SK-N-MC (cell line): Measurements from ENCODE around the gene RPA3.
A peak's percentile ranks its signal among the peaks of the same experiment; 100 is the strongest.

Source experiments
- DNase-seq: peaks from one replicate; pipeline ENCODE4 v3.0.0-alpha.2; 2011; ENCODE audit warnings: low read depth, low spot score
- H3K27ac ChIP-seq: fragments of 200-600 bp; sonication (generic); 2 replicates; pipeline ENCODE4 v1.5.1; 2016; ENCODE audit warnings: mixed run types
- H3K36me3 ChIP-seq: fragments of 200-600 bp; sonication (generic); 2 replicates; pipeline ENCODE4 v1.6.1; 2017; ENCODE audit warnings: antibody characterized with exemption, low read length, mixed read lengths; ENCODE audit not compliant: insufficient read depth
- H3K4me3 ChIP-seq: fragments of 200-600 bp; sonication (generic); 2 replicates; pipeline ENCODE4 v1.5.1; 2016
- H3K9ac ChIP-seq: fragments of 200-600 bp; sonication (generic); 2 replicates; pipeline ENCODE4 v1.8.0; 2017; ENCODE audit warnings: mixed run types, mixed read lengths; ENCODE audit not compliant: insufficient read length
- H3K9me3 ChIP-seq: fragments of 200-600 bp; sonication (generic); 2 replicates; pipeline ENCODE4 v1.6.1; 2017; ENCODE audit warnings: low read depth, mild to moderate bottlenecking, antibody characterized with exemption, low read length, moderate library complexity, mixed read lengths
- EZH2 ChIP-seq: fragments of 200-600 bp; sonication (generic); IDR thresholded peaks from one replicate; pipeline ENCODE4 v1.6.1; 2017; ENCODE audit warnings: antibody characterized with exemption
- FOXP2 ChIP-seq: optimal IDR thresholded peaks from 2 replicates; pipeline ENCODE3; 2011; ENCODE audit warnings: mild to moderate bottlenecking, moderate library complexity; ENCODE audit not compliant: insufficient read depth; ENCODE audit errors: extremely low read length, control extremely low read depth
- POLR2AphosphoS5 ChIP-seq: IDR thresholded peaks from 2 replicates; pipeline ENCODE4 v1.6.1; 2012; ENCODE audit warnings: mild to moderate bottlenecking, low read depth, low read length, borderline replicate concordance

RPA3 gene

DNA sequence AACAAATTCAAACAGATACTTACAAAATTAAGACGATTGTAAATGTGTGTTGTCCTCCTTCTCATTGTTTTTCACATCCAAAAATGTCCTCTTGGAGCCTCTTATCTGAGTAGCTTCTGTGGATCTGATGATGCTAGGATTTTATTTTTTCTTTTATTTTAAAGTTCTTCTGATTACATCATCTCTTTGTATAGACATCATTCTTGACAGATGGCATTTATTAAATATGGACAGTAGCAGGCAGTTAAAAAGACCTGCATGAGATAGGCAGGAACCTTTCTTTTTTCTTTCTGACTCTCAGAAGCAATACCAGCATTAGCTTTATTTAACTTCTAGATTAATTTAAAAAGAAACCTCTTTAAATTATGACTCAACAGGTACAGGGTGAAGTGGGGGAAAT, at the start of gene RPA3:
RPA3 (minus strand) TSS at position 116 of the 400 bp plus-strand sequence. CDS start 78,189 bp downstream, outside the sequence.
- no peak within 1 kb of the TSS for H3K27ac ChIP-seq
- no peaks in the 10 kb centered on the region for H3K9me3 ChIP-seq
- DNase-seq, result no peak
- no peak within 1 kb of the TSS for H3K9ac ChIP-seq
- no peak within 1 kb of the TSS for H3K4me3 ChIP-seq
- H3K36me3 ChIP-seq, result no peaks in the 10 kb centered on the region
- TF ChIP-seq EZH2 (no peak), FOXP2 (no peak), POLR2AphosphoS5 (no peak)

DNA sequence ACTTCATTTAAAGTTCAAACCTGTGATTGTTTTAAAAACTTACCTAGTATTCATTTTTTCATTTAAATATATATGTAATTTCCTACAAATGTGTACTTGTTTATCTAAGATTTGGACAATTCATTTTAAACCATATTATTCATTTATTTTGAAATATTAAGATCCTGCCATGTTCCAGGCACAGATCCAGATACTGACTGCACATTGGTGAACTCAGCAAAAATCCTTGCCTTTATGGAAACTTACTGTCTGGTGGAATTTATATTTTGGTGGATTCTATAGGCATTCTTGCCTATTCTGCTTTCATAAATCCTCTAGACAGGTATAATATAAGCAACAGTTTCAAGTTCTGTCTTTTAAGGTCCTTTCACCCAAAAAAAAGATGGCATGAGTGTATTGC, 48.3 kb upstream of the RPA3 start:
- no peak overlapping the region for H3K4me3 ChIP-seq
- TF ChIP-seq POLR2AphosphoS5 (no peak), FOXP2 (no peak)
- H3K36me3 ChIP-seq, result no peaks in the 10 kb centered on the region
- no peak overlapping the region for H3K9ac ChIP-seq
- H3K27ac ChIP-seq, result 0 out of 2 replicates have a peak overlapping the region, but pooled peaks have one; percentile 28
- DNase-seq, result no peak
- no peaks in the 10 kb centered on the region for H3K9me3 ChIP-seq

DNA sequence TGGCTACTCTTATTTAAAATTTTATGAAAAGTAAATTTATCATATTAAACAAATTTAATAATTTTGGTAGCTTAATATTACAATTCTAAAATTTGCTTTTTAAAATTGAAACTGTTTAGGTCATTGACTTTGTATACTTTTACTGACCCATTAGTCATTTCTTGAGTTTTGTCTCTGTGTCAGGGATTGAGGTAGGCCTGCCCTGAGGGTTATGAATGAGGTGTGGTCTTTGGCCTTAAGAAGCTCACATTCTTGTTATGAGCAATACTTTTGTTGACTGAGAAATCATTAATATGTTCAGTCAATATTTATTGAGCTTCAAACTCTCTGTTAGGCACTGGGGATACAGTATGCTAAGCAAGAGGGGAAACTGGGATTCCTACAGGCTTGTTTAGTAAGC, 47.0 kb upstream of the RPA3 start:
- no peak for DNase-seq
- Histone ChIP-seq H3K9ac (no peak overlapping the region), H3K36me3 (no peaks in the 10 kb centered on the region)

DNA sequence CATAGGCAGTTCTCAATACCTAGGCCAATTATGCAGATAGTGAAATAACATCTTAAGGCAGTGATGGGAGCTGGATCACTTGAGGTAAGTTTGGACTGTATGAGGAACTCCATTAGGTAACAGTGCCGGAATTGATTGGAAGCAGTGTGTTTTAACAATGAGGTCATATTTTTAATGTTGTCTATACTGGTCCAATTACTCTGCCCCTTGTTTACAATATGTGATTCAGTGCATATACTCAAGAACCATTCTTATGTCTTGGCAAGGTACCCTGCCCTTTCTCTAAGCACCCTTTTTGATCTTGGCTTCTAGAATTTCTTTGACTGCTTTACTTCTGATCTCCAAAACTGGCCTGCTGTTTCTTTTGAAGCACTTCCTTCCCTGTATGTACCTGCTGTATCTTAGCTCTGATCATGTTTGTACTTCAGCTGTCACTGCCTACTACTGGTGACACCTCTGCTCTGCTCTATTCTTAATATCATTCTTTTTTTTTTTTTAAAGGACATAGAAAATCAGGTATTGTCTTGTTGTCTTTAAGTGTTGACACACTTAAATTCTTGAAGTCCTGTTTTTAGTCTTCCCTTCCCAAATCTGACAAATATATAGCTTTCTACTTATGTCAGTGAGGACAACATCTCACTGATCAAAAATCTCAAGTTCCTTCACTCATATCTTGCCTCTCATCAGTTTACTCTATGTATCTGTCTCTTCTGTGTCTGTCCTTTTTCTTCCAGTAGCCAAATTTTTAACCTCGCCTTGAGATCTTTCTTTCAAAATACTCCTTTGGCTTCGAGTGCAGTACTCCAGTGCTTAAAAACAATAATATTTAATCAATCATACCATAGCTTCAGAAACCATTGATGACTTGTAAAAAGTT, 46.4 kb upstream of the RPA3 start:
- no peak for DNase-seq
- H3K36me3 ChIP-seq, result no peaks in the 10 kb centered on the region
- H3K9me3 ChIP-seq, result no peaks in the 10 kb centered on the region
- H3K27ac ChIP-seq, result no peak overlapping the region
- TF ChIP-seq POLR2AphosphoS5 (no peak), FOXP2 (no peak), EZH2 (no peak)
- H3K9ac ChIP-seq, result no peak overlapping the region
- no peak overlapping the region for H3K4me3 ChIP-seq

More for the DNA sequence above, 47.0 kb upstream of the RPA3 start:
- TF ChIP-seq EZH2 (no peak), FOXP2 (no peak), POLR2AphosphoS5 (no peak)
- Histone ChIP-seq H3K4me3 (no peak overlapping the region), H3K9me3 (no peaks in the 10 kb centered on the region), H3K27ac (no peak overlapping the region)

DNA sequence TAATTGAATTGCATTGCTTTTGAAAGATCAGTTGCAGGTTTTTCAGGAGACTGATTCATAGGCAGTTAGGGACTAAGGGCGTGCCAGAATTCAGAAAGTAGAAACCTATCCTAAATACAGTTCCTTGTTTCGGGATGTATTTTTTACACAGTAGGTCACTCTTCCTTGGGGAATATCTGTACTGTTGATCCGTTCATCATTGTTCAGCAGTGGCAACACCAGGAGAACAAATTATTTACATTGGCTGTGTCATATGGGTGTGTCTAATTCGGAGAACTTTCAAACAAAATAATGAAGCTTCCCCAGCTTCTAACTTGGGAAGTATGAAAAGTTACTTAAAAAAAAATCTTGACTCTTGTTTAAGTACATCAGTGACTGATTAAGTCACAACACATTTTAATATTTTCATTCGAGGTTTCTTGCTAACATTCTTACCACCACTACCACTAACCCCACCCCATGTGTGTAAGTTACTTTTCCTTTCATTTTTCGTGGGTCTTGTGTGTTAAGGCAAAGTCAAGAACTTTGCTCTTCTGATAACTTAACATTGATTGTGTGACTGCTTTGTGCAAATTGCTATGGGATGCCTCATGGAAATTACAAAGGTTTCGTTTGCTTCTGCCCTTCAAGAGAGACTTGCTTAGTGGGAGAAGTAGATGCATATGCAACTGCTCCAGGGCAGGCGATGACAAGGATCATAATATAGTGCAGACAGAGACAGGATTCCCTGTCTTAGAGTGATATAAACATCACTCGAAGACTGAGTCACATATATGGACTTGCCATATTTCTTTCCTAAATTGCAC, 43.8 kb upstream of the RPA3 start:
- Histone ChIP-seq H3K9ac (no peak overlapping the region), H3K36me3 (no peaks in the 10 kb centered on the region), H3K27ac (no peak overlapping the region), H3K4me3 (no peak overlapping the region), H3K9me3 (no peaks in the 10 kb centered on the region)
- TF ChIP-seq POLR2AphosphoS5, result no peak
- no peak for TF ChIP-seq EZH2
- TF ChIP-seq FOXP2, result no peak
- DNase-seq, result no peak

DNA sequence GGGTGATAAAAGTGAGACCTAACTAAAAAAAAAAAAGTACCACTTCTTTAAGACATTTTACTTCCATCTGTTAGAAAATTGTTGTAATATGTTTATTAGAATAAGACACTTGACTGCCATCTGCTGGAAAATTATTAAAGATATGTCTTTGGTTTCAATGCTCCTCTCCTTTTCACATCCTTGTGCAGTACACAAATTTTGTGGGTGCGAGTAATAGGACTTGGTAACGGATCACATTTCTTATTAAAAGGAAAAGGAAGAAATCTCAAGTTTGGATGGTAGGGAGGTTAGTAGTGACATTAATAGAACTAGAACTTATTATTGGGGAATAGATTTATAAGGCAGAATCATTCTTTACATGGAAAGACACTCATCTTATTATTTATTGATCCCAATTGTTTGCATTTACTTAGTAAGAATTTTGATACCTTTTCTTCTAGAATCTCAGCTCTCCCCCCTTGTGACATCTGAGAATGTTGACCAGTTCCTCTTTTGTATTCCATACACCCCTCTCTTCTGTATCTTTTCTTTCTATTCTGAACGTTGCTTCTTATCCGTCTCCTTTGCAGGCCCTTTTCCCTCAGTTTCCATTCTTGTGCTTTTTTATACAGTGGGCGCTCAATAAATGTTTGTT, 43.0 kb upstream of the RPA3 start:
- Histone ChIP-seq H3K9me3 (no peaks in the 10 kb centered on the region), H3K4me3 (no peak overlapping the region), H3K27ac (no peak overlapping the region), H3K36me3 (no peaks in the 10 kb centered on the region), H3K9ac (no peak overlapping the region)
- no peak for TF ChIP-seq EZH2
- TF ChIP-seq POLR2AphosphoS5, result no peak
- TF ChIP-seq FOXP2, result no peak
- DNase-seq, result no peak

- no peak for TF ChIP-seq EZH2
- TF ChIP-seq POLR2AphosphoS5, result no peak
- no peak overlapping the region for H3K4me3 ChIP-seq
- no peak for DNase-seq
- no peaks in the 10 kb centered on the region for H3K36me3 ChIP-seq
- no peak overlapping the region for H3K27ac ChIP-seq
- no peak overlapping the region for H3K9ac ChIP-seq
- no peaks in the 10 kb centered on the region for H3K9me3 ChIP-seq
These were observed 39.2 kb upstream of the RPA3 start for GRCh38 chr7:7757576-7757975.

- Histone ChIP-seq H3K27ac (no peak overlapping the region), H3K9me3 (no peaks in the 10 kb centered on the region), H3K4me3 (no peak overlapping the region), H3K9ac (no peak overlapping the region), H3K36me3 (no peaks in the 10 kb centered on the region)
- DNase-seq, result no peak
- TF ChIP-seq EZH2, result no peak
- TF ChIP-seq FOXP2, result no peak
- no peak for TF ChIP-seq POLR2AphosphoS5
These were observed 38.2 kb upstream of the RPA3 start for GRCh38 chr7:7756577-7756976.
